NCI-H2171 treated with DMSO at 0.1 percent for 48 hours (cell line): ENCODE results near the gene MRNIP.
"Not testable (repeated sequence)": the region's sequence is repeated elsewhere in the genome, so short reads cannot be mapped to it uniquely, and the experiment has no call there.

ENCODE experiments used
- DNase-seq: peaks from one replicate; lab custom pipeline; 2025; lab: John Stamatoyannopoulos, UW

Gene MRNIP

GRCh38 chr5:179839328-179840256, 19.0 kb downstream of the MRNIP start:
- no peak for DNase-seq

- no peak for DNase-seq
Observed at GRCh38 chr5:179837076-179838011, 21.3 kb downstream of the MRNIP start.

- no peak for DNase-seq
Observed at GRCh38 chr5:179836225-179837019, 22.2 kb downstream of the MRNIP start.

GRCh38 chr5:179834871-179835270, 23.7 kb downstream of the MRNIP start:
- DNase-seq, result not testable (repeated sequence)

GRCh38 chr5:179834120-179834519, 24.5 kb downstream of the MRNIP start:
- no peak for DNase-seq

GRCh38 chr5:179833709-179834070, 24.9 kb downstream of the MRNIP start:
- DNase-seq, result no peak

- DNase-seq, result no peak
Observed at GRCh38 chr5:179833056-179833708, 25.4 kb downstream of the MRNIP start.

GRCh38 chr5:179832039-179832745, 26.4 kb downstream of the MRNIP start:
- DNase-seq, result no peak

- no peak for DNase-seq
Observed at GRCh38 chr5:179830818-179831468, 27.7 kb downstream of the MRNIP start.

GRCh38 chr5:179829732-179830435, 28.7 kb downstream of the MRNIP start:
- no peak for DNase-seq

GRCh38 chr5:179828756-179829421, 29.7 kb downstream of the MRNIP start:
- peak; percentile 27 for DNase-seq

GRCh38 chr5:179827680-179828079, 30.9 kb downstream of the MRNIP start:
- DNase-seq, result no peak

GRCh38 chr5:179825655-179826182, 32.9 kb downstream of the MRNIP start:
- DNase-seq, result peak; percentile 7

- DNase-seq, result no peak
Observed at GRCh38 chr5:179824745-179825112, 33.9 kb downstream of the MRNIP start.

- DNase-seq, result no peak
Observed at GRCh38 chr5:179823937-179824744, 34.5 kb downstream of the MRNIP start.

GRCh38 chr5:179822444-179822990, 36.1 kb downstream of the MRNIP start:
- no peak for DNase-seq

GRCh38 chr5:179822059-179822432, 36.6 kb downstream of the MRNIP start:
- no peak for DNase-seq
